22Rv1 (cell line): ENCODE data around the gene PRAMEF9.
"Not testable (repeated sequence)": the region's sequence is repeated elsewhere in the genome, so short reads cannot be mapped to it uniquely, and the experiment has no call there.

Experiments
- ZFX ChIP-seq: fragments of 450-650 bp; IDR thresholded peaks from 2 replicates; pipeline ENCODE4 v1.6.1; 2017; ENCODE audit warnings: antibody characterized with exemption, borderline replicate concordance
- TF ChIP-seq, protein P1 (sequence below): fragments of 450-650 bp; IDR thresholded peaks from 2 replicates; pipeline ENCODE4 v1.5.1; 2017; ENCODE audit warnings: mild to moderate bottlenecking

DNA sequence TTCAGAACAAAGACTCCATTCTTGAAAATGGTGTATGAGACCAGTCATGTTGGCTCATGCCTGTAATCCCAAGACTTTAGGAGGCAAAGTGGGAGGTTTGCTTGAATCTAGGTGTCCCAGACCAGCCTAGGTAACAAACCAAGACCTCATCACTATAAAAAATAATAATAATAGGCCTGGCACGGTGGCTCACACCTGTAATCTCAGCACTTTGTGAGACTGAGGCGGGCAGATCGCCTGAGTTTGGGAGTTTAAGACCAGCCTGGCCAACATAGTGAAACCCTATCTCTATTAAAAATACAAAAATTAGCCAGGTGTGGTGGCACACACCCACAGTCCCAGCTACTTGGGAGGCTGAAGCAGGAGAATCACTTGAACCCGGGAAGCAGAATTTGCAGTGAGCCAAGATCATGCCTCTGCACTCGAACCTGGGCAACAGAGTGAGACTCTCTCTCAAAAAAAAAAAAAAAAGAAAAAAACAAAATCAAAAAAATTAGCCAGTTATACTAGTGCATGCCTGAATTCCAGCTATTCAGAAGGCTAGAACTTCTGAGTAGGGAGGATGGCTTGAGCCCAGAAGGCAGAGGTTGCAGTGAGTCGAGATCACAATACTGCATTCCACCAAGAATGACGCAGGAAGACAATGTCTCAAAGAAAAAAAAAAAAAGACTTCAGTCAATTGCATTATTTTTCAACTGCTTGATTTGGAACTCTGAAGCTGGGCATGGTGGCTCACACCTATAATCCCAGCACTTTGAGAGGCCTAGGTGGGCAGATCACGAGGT, 55.8 kb downstream of the PRAMEF9 start:
- TF ChIP-seq, protein P1, sequence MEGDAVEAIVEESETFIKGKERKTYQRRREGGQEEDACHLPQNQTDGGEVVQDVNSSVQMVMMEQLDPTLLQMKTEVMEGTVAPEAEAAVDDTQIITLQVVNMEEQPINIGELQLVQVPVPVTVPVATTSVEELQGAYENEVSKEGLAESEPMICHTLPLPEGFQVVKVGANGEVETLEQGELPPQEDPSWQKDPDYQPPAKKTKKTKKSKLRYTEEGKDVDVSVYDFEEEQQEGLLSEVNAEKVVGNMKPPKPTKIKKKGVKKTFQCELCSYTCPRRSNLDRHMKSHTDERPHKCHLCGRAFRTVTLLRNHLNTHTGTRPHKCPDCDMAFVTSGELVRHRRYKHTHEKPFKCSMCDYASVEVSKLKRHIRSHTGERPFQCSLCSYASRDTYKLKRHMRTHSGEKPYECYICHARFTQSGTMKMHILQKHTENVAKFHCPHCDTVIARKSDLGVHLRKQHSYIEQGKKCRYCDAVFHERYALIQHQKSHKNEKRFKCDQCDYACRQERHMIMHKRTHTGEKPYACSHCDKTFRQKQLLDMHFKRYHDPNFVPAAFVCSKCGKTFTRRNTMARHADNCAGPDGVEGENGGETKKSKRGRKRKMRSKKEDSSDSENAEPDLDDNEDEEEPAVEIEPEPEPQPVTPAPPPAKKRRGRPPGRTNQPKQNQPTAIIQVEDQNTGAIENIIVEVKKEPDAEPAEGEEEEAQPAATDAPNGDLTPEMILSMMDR = not testable (repeated sequence)
- not testable (repeated sequence) for TF ChIP-seq ZFX
